ENCODE measurements around the gene STRA8. TPM values are rescaled to one million over a fixed set of nuclear protein-coding genes. Genes with fewer than 3 reads are reported as not detected.

Gene STRA8
- total RNA-seq, 4 donors from 2014 or later = 6.8 TPM; not detected in 3

DNA sequence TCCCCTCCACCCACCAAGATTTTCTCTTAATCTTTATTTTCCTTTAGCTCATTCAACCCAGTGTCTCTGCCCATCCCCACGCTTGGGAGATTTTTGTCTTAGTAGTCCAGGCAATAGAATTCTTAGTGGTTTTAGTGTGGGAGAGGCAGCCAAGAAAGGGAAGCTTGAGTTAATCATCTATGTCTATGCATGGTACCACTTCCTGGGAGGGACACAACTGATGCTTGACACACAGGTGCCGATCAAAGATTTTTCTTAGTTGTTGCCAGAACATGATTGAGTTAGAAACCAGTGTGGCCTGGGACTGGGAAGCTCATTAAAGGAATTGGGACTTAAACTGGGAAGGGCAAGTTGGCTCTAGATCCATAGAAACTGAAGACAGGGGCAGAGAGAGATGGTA is 3.1 kb downstream of the STRA8 start:
- DNase-seq (ENCODE audit: low spot score in 2 of 2) = no peak
- Histone ChIP-seq H3K4me3 (no peak overlapping the region), H3K9me3 (no peaks in the 10 kb centered on the region), H3K36me3 (no peaks in the 10 kb centered on the region), H3K27ac (no peak overlapping the region), H3K4me1 (no peaks in the 10 kb centered on the region), H3K27me3 (no peaks in the 10 kb centered on the region)
- WGBS = 73% methylated on average over 2 of the region's 2 CpGs
- TF ChIP-seq POLR2AphosphoS5 (IDR thresholded peaks at IDR 0.05) = no peak
- TF ChIP-seq, protein P1, sequence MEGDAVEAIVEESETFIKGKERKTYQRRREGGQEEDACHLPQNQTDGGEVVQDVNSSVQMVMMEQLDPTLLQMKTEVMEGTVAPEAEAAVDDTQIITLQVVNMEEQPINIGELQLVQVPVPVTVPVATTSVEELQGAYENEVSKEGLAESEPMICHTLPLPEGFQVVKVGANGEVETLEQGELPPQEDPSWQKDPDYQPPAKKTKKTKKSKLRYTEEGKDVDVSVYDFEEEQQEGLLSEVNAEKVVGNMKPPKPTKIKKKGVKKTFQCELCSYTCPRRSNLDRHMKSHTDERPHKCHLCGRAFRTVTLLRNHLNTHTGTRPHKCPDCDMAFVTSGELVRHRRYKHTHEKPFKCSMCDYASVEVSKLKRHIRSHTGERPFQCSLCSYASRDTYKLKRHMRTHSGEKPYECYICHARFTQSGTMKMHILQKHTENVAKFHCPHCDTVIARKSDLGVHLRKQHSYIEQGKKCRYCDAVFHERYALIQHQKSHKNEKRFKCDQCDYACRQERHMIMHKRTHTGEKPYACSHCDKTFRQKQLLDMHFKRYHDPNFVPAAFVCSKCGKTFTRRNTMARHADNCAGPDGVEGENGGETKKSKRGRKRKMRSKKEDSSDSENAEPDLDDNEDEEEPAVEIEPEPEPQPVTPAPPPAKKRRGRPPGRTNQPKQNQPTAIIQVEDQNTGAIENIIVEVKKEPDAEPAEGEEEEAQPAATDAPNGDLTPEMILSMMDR (IDR thresholded peaks at IDR 0.05) = no peak
- TF ChIP-seq POLR2A (IDR thresholded peaks at IDR 0.05) = no peak
- TF ChIP-seq EP300 (IDR thresholded peaks at IDR 0.05) = no peak

DNA sequence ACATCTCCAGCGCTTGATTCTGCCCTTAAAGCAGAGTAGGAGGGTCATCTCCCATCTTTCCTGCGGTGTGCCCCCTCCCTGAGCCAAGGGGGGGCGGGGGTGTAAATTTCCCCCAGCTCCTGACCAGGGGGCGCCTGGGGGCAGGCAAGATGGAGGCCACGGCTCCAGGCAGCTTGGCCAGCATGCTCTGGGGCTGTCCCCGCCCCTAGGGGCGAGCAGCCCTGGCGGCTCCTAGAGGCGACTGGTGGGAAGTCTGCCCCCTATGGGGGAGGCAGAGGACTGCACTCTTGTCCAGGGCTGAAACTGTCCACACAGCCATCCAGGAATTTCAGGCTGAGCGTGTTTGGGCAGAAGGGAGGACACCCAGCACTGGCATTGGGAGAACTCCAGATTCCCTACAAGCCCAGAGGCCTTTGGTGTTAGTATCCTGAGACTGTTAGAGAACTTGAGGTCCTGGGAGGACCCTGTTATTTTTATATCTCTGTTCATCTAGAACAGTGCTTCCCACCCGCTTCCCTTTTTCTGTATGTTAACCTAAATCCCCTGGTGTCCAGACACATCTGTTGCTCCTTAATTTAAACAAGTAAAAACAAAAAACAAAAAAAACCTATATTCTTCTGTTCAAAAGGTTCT is 4.6 kb downstream of the STRA8 start:
- TF ChIP-seq EP300 (IDR thresholded peaks at IDR 0.05) = no peak
- no peak for TF ChIP-seq POLR2A (IDR thresholded peaks at IDR 0.05)
- TF ChIP-seq, protein P1 (IDR thresholded peaks at IDR 0.05) = no peak
- TF ChIP-seq POLR2AphosphoS5 (IDR thresholded peaks at IDR 0.05) = no peak
- Histone ChIP-seq H3K4me3 (no peak overlapping the region), H3K27ac (no peak overlapping the region), H3K27me3 (no peaks in the 10 kb centered on the region), H3K4me1 (no peaks in the 10 kb centered on the region), H3K9me3 (no peaks in the 10 kb centered on the region), H3K36me3 (no peaks in the 10 kb centered on the region)
- DNase-seq (ENCODE audit: low spot score in 2 of 2) = no peak
- 84% methylated on average over 10 of the region's 11 CpGs for WGBS

DNA sequence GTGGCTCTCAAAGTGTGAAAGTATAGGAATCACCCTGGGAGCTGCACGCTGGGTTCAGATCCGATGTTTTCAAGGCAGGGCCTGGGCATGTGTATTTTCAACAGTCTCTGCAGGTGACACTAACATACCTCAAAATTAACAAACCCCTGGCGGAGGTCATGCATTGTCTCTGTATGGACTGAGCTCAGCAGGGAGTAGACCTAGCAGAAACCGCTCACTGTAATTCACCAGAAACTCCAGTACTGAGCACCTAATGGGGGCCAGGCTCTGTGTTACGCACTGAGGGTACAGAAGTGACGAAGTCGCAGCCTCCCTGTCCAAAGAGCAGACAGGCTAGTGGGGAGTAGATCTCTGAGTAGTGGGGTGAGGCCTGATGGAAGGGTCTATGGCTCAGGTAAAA is 5.6 kb downstream of the STRA8 start:
- Histone ChIP-seq H3K4me1 (no peaks in the 10 kb centered on the region), H3K9me3 (no peaks in the 10 kb centered on the region), H3K27ac (no peak overlapping the region), H3K4me3 (no peak overlapping the region), H3K27me3 (no peaks in the 10 kb centered on the region), H3K36me3 (no peaks in the 10 kb centered on the region)
- no peak for DNase-seq (ENCODE audit: low spot score in 2 of 2)
- TF ChIP-seq EP300 (IDR thresholded peaks at IDR 0.05) (no peak), POLR2AphosphoS5 (IDR thresholded peaks at IDR 0.05) (no peak), POLR2A (IDR thresholded peaks at IDR 0.05) (no peak)
- TF ChIP-seq, protein P1 (IDR thresholded peaks at IDR 0.05) = no peak
- WGBS = 96% methylated on average over 7 of the region's 7 CpGs

DNA sequence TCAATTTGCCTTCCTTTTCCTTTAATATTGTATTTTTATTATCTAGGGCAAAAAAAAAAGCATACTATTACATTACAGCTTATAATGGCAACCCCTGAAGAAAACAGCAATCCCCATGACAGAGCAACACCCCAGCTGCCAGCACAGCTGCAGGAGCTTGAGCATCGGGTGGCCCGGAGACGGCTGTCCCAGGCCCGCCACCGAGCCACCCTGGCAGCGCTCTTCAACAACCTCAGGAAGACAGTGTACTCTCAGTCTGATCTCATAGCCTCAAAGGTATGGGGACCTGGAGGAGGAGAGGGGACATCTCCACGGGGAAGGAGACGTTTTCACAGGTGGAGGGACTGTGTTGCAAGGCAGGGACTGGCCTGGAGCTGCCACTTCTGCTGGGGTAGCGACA is 6.8 kb downstream of the STRA8 start:
- no peaks in the 10 kb centered on the region for H3K36me3 ChIP-seq
- H3K9me3 ChIP-seq = no peaks in the 10 kb centered on the region
- no peak for DNase-seq (ENCODE audit: low spot score in 2 of 2)
- no peak overlapping the region for H3K4me3 ChIP-seq
- H3K27me3 ChIP-seq = no peaks in the 10 kb centered on the region
- H3K4me1 ChIP-seq = no peaks in the 10 kb centered on the region
- WGBS = 83% methylated on average over 9 of the region's 9 CpGs
- TF ChIP-seq, protein P1 (IDR thresholded peaks at IDR 0.05) = no peak
- no peak for TF ChIP-seq POLR2A (IDR thresholded peaks at IDR 0.05)
- no peak for TF ChIP-seq POLR2AphosphoS5 (IDR thresholded peaks at IDR 0.05)
- TF ChIP-seq EP300 (IDR thresholded peaks at IDR 0.05) = no peak
- no peak overlapping the region for H3K27ac ChIP-seq

DNA sequence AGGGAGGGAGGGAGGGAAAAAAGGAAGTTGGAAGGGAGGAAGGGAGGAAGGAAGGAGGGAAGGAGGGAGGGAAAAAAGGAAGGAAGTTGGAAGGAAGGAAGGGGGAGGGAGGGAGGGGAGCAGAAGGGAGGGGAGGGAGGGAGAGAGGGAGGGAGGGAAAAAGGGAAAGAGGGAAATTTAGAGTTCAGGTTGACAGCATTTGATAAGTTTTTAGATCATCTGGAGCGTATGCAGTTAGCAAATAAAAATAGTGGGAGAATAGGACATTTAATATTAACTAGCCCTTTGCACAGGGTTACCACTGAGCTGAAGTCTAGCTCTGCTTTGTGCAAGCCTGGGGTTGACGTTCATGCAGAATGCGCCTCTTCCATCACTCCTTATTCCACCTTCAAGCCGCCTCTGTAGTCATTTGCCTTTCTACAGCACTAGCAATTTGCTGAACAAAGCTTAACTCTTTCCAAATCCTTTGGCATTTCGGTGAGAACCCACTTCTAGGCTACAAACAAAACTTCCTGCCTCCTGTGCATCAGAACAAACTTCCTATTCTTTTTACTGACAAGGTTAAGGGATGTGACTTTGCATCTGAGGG is 8.6 kb downstream of the STRA8 start:
- Histone ChIP-seq H3K36me3 (no peaks in the 10 kb centered on the region), H3K4me3 (no peak overlapping the region), H3K4me1 (no peaks in the 10 kb centered on the region), H3K27me3 (no peaks in the 10 kb centered on the region), H3K27ac (no peak overlapping the region), H3K9me3 (no peaks in the 10 kb centered on the region)
- TF ChIP-seq EP300 (IDR thresholded peaks at IDR 0.05) (no peak), POLR2AphosphoS5 (IDR thresholded peaks at IDR 0.05) (no peak), POLR2A (IDR thresholded peaks at IDR 0.05) (no peak)
- TF ChIP-seq, protein P1 (IDR thresholded peaks at IDR 0.05) = no peak
- DNase-seq (ENCODE audit: low spot score in 2 of 2) = no peak
- 79% methylated on average over 5 of the region's 5 CpGs for WGBS
